ENCODE results near the gene PLCD3. TPM values are rescaled to one million over a fixed set of nuclear protein-coding genes. Genes with fewer than 3 reads are reported as not detected.

PLCD3 gene
- total and polyA plus RNA-seq, 2 of the 8 experiments (the other 6 are each of a cell fraction or from before 2014, with no cell fraction given), result 26.5 to 48.1 TPM

- Histone ChIP-seq H4K5ac (ENCODE audit: insufficient read length, low read depth, low read length) (no peak overlapping the region), H4K8ac (ENCODE audit: extremely low read depth, insufficient read depth, low read length) (no peak overlapping the region), H3K56ac (replicated peaks; ENCODE audit: insufficient read length, low read depth, low read length) (no peak overlapping the region), H2BK15ac (ENCODE audit: low read length) (no peak overlapping the region), H2BK20ac (ENCODE audit: low read length) (no peak overlapping the region), H3K18ac (ENCODE audit: extremely low read depth, low read length) (no peak overlapping the region), H2BK12ac (ENCODE audit: low read depth, low read length) (no peak overlapping the region), H3K4ac (replicated peaks; ENCODE audit: insufficient read length, low read depth, low read length) (no peak overlapping the region), H2BK5ac (ENCODE audit: low read depth, low read length) (no peak overlapping the region), H3K27me3 (replicated peaks in 1 of 4; ENCODE audit: control insufficient read depth in 3 of 4, extremely low read depth in 1 of 4, insufficient read depth in 3 of 4, low read length in 3 of 4) (no peaks in the 10 kb centered on the region), H3K36me3 (ENCODE audit: control insufficient read depth in 2 of 4, insufficient read depth in 4 of 4, low read length in 3 of 4) (peaks cover 43 to 72% (median 63%) of the 10 kb centered on the region in 4 experiments), H3K9me3 (ENCODE audit: insufficient read depth in 2 of 2, low read depth in 1 of 2, low read length in 1 of 2) (no peaks in the 10 kb centered on the region), H3K23me2 (ENCODE audit: low read depth, low read length) (no peaks in the 10 kb centered on the region), H3K9ac (replicated peaks in 1 of 4; ENCODE audit: extremely low read depth in 1 of 4, low read depth in 3 of 4, low read length in 3 of 4) (no peak overlapping the region), H3K4me2 (ENCODE audit: insufficient read depth in 1 of 2, low read depth in 2 of 2, low read length in 2 of 2) (no peak overlapping the region), H2BK120ac (replicated peaks; ENCODE audit: low read depth, low read length) (no peak overlapping the region), H4K91ac (replicated peaks; ENCODE audit: insufficient read length, low read length) (no peak overlapping the region), H3K79me2 (ENCODE audit: control insufficient read depth in 1 of 2, insufficient read depth in 2 of 2, low read length in 2 of 2) (no peaks in the 10 kb centered on the region), H2AK5ac (ENCODE audit: low read depth, low read length) (no peak overlapping the region), H3K23ac (ENCODE audit: insufficient read length) (no peak overlapping the region), H3K27ac (ENCODE audit: low read depth, low read length) (no peak overlapping the region), H3K79me1 (ENCODE audit: low read depth, low read length) (no peaks in the 10 kb centered on the region; the same call in 1 of the 2 replicates), H4K20me1 (replicated peaks in 1 of 2; ENCODE audit: control insufficient read depth in 1 of 2, insufficient read depth in 2 of 2, low read length in 2 of 2) (peaks cover 3 to 8% of the 10 kb centered on the region in 2 experiments), H2AFZ (ENCODE audit: low read length) (no peak overlapping the region), H3K4me3 (ENCODE audit: extremely low read depth in 1 of 4, insufficient read depth in 2 of 4, low read depth in 3 of 4, low read length in 4 of 4) (no peak overlapping the region), H3K4me1 (replicated peaks in 1 of 4; ENCODE audit: control insufficient read depth in 3 of 4, insufficient read depth in 4 of 4, low read length in 3 of 4) (no peaks in the 10 kb centered on the region; a peak in 1 of 7 replicates), H3K14ac (ENCODE audit: insufficient read length) (no peak overlapping the region)
- TF ChIP-seq TBP (IDR thresholded peaks at IDR 0.05; ENCODE audit: low read depth, low read length) (no peak), SP2 (IDR thresholded peaks at IDR 0.05; ENCODE audit: low read length) (no peak)
- DNase-seq (ENCODE audit: low read depth in 1 of 2, low spot score in 2 of 2) (no peak), FAIRE-seq (no peak)
- POLR2A ChIA-PET (ENCODE audit: partially characterized antibody), result interaction anchor here (1.0 to 1.7 kb wide), 3 partner anchors 9 to 46 kb away, joined by 3 to 6 read pairs (median 3); partner anchors contain the start of gene HEXIM1
- 91% methylated on average over 9 of the region's 9 CpGs; no CpG with 5 or more reads in 1 of the 2 experiments for WGBS, 2 experiments (ENCODE audit: extremely low coverage in 1 of 2, insufficient coverage in 1 of 2, insufficient read length in 1 of 2, insufficient replicate concordance in 2 of 2, low coverage in 1 of 2, low lambda C conversion rate in 2 of 2, missing lambda C conversion rate in 1 of 2)
- CTCF ChIA-PET (ENCODE audit: partially characterized antibody), result interaction anchor here (1.0 to 8.1 kb wide), 4 partner anchors 16 to 182 kb away, joined by 3 to 50 read pairs (median 3); partner anchors contain the start of gene ACBD4
Measured at GRCh38 chr17:45102856-45103255, 29.5 kb downstream of the PLCD3 start.
